H1 (cell line): Measurements from ENCODE around the gene NXN. TPM values are rescaled to one million over a fixed set of nuclear protein-coding genes. Genes with fewer than 3 reads are reported as not detected.

ENCODE experiments used
- CTCF ChIA-PET: fragments of 300-600 bp; sonication (Branson Sonifier 250); formaldehyde crosslinking; loops from one replicate; lab custom pipeline; 2021; ENCODE audit not compliant: partially characterized antibody; lab: Charles Lee
- POLR2A ChIA-PET: fragments of 300-600 bp; sonication (Branson Sonifier 250); formaldehyde crosslinking; loops from one replicate; lab custom pipeline; 2021; ENCODE audit warnings: inconsistent platforms; ENCODE audit not compliant: partially characterized antibody; lab: Charles Lee
- DNase-seq, 2 experiments: peaks; one replicate each; pipeline versions ENCODE4 v3.0.0 to v3.0.0-alpha.2; 2010 to 2022; ENCODE audit warnings: low spot score in 2 of 2, low read depth in 1 of 2, mixed read lengths in 1 of 2
- FAIRE-seq: peaks from 2 replicates; lab custom pipeline; 2011; peaks lifted over from hg19 to GRCh38; lab: Jason Lieb, UNC
- H2AFZ ChIP-seq: 2 replicates; pipeline ENCODE4 v1.8.1; 2012; ENCODE audit warnings: low read length, inconsistent platforms
- H2AK5ac ChIP-seq: 2 replicates; pipeline ENCODE4 v1.6.1; 2013; ENCODE audit warnings: low read depth, low read length
- H2BK120ac ChIP-seq: replicated peaks from 2 replicates; pipeline ENCODE3; 2013; ENCODE audit warnings: low read depth, low read length, inconsistent platforms
- H2BK12ac ChIP-seq: 2 replicates; pipeline ENCODE4 v1.6.1; 2013; ENCODE audit warnings: low read depth, low read length
- H2BK15ac ChIP-seq: 2 replicates; pipeline ENCODE4 v1.6.1; 2013; ENCODE audit warnings: low read length
- H2BK20ac ChIP-seq: 2 replicates; pipeline ENCODE4 v1.6.1; 2013; ENCODE audit warnings: low read length
- H2BK5ac ChIP-seq: 2 replicates; pipeline ENCODE4 v1.6.1; 2013; ENCODE audit warnings: low read depth, low read length
- H3K14ac ChIP-seq: 2 replicates; pipeline ENCODE4 v1.6.1; 2013; ENCODE audit warnings: inconsistent platforms; ENCODE audit not compliant: insufficient read length
- H3K18ac ChIP-seq: 2 replicates; pipeline ENCODE4 v1.6.1; 2013; ENCODE audit warnings: low read length; ENCODE audit errors: extremely low read depth
- H3K23ac ChIP-seq: 2 replicates; pipeline ENCODE4 v1.6.1; 2013; ENCODE audit warnings: inconsistent platforms; ENCODE audit not compliant: insufficient read length
- H3K23me2 ChIP-seq: 2 replicates; pipeline ENCODE4 v1.6.1; 2013; ENCODE audit warnings: low read depth, low read length
- H3K27ac ChIP-seq: 2 replicates; pipeline ENCODE4 v1.6.1; 2011; ENCODE audit warnings: low read depth, low read length, inconsistent platforms
- H3K27me3 ChIP-seq, 4 experiments: replicated peaks in 1 of 4; 1 replicate in 1 of 4; 2 replicates in 3 of 4; pipeline versions ENCODE4 v1.6.1 to v1.8.1; 2011 to 2013; ENCODE audit warnings: low read length in 3 of 4, mild to moderate bottlenecking in 3 of 4, inconsistent platforms in 2 of 4, mixed read lengths in 2 of 4, moderate library complexity in 1 of 4; ENCODE audit not compliant: control insufficient read depth in 3 of 4, insufficient read depth in 3 of 4; ENCODE audit errors: extremely low read depth in 1 of 4
- H3K36me3 ChIP-seq, 4 experiments: 2 replicates each; pipeline versions ENCODE4 v1.6.1 to v1.8.1; 2011 to 2013; ENCODE audit warnings: mild to moderate bottlenecking in 4 of 4, low read length in 3 of 4, moderate library complexity in 2 of 4, control low read depth in 1 of 4, inconsistent platforms in 1 of 4; ENCODE audit not compliant: insufficient read depth in 4 of 4, control insufficient read depth in 2 of 4
- H3K4ac ChIP-seq: replicated peaks from 2 replicates; pipeline ENCODE3; 2013; ENCODE audit warnings: low read length, low read depth, mixed read lengths, inconsistent platforms; ENCODE audit not compliant: insufficient read length
- H3K4me1 ChIP-seq, 4 experiments: replicated peaks in 1 of 4; 1 replicate in 1 of 4; 2 replicates in 3 of 4; pipeline versions ENCODE4 v1.6.1 to v1.8.1; 2011 to 2013; ENCODE audit warnings: low read length in 3 of 4, inconsistent platforms in 2 of 4, mixed read lengths in 1 of 4; ENCODE audit not compliant: insufficient read depth in 4 of 4, control insufficient read depth in 3 of 4
- H3K4me2 ChIP-seq, 2 experiments: 2 replicates each; pipeline versions ENCODE4 v1.6.1 to v1.8.1; 2011 to 2013; ENCODE audit warnings: low read depth in 2 of 2, low read length in 2 of 2, control low read depth in 1 of 2, inconsistent platforms in 1 of 2, mild to moderate bottlenecking in 1 of 2; ENCODE audit not compliant: insufficient read depth in 1 of 2
- H3K4me3 ChIP-seq, 4 experiments: fragments of 200-600, 300-600 bp in 1 of 4; sonication (generic), shearing (Covaris generic), sonication (Bioruptor Twin) in 1 of 4; 2 replicates each; pipeline versions ENCODE4 v1.5.1 to v1.8.1; 2011 to 2016; ENCODE audit warnings: low read length in 4 of 4, low read depth in 3 of 4, control low read depth in 2 of 4, inconsistent platforms in 2 of 4, mild to moderate bottlenecking in 2 of 4, mixed read lengths in 1 of 4, moderate library complexity in 1 of 4; ENCODE audit not compliant: insufficient read depth in 2 of 4; ENCODE audit errors: extremely low read depth in 1 of 4
- H3K56ac ChIP-seq: replicated peaks from 2 replicates; pipeline ENCODE3; 2013; ENCODE audit warnings: low read depth, mild to moderate bottlenecking, mixed read lengths, low read length, inconsistent platforms; ENCODE audit not compliant: insufficient read length
- H3K79me1 ChIP-seq: 2 replicates; pipeline ENCODE4 v1.6.1; 2013; ENCODE audit warnings: low read depth, low read length, control low read depth
- H3K79me2 ChIP-seq, 2 experiments: 2 replicates each; pipeline versions ENCODE4 v1.6.1 to v1.8.1; 2012 to 2013; ENCODE audit warnings: low read length in 2 of 2, mild to moderate bottlenecking in 2 of 2, inconsistent platforms in 1 of 2; ENCODE audit not compliant: insufficient read depth in 2 of 2, control insufficient read depth in 1 of 2
- H3K9ac ChIP-seq, 4 experiments: replicated peaks in 1 of 4; 1 replicate in 1 of 4; 2 replicates in 3 of 4; pipeline versions ENCODE4 v1.6.1 to v1.8.1; 2011 to 2013; ENCODE audit warnings: low read depth in 3 of 4, low read length in 3 of 4, control low read depth in 2 of 4, mild to moderate bottlenecking in 2 of 4, moderate library complexity in 2 of 4, inconsistent platforms in 1 of 4; ENCODE audit errors: extremely low read depth in 1 of 4
- H3K9me3 ChIP-seq, 2 experiments: 2 replicates each; pipeline versions ENCODE4 v1.6.1 to v1.8.1; 2012 to 2013; ENCODE audit warnings: mild to moderate bottlenecking in 2 of 2, moderate library complexity in 2 of 2, control low read depth in 1 of 2, inconsistent platforms in 1 of 2, low read depth in 1 of 2, low read length in 1 of 2, mixed read lengths in 1 of 2; ENCODE audit not compliant: insufficient read depth in 2 of 2
- H4K20me1 ChIP-seq, 2 experiments: replicated peaks in 1 of 2; 2 replicates each; pipeline versions ENCODE3 to v1.8.1; 2011 to 2013; ENCODE audit warnings: inconsistent platforms in 2 of 2, low read length in 2 of 2, mild to moderate bottlenecking in 1 of 2; ENCODE audit not compliant: insufficient read depth in 2 of 2, control insufficient read depth in 1 of 2
- H4K5ac ChIP-seq: 2 replicates; pipeline ENCODE4 v1.6.1; 2013; ENCODE audit warnings: low read length, low read depth, mixed read lengths, inconsistent platforms; ENCODE audit not compliant: insufficient read length
- H4K8ac ChIP-seq: 2 replicates; pipeline ENCODE4 v1.8.0; 2013; ENCODE audit warnings: mild to moderate bottlenecking, moderate library complexity, low read length, inconsistent platforms; ENCODE audit not compliant: insufficient read depth; ENCODE audit errors: extremely low read depth
- H4K91ac ChIP-seq: replicated peaks from 2 replicates; pipeline ENCODE3; 2013; ENCODE audit warnings: low read length, mixed read lengths, inconsistent platforms; ENCODE audit not compliant: insufficient read length
- CTBP2 ChIP-seq: IDR thresholded peaks from 2 replicates; pipeline ENCODE4 v1.7.0; 2011; ENCODE audit warnings: borderline replicate concordance, mild to moderate bottlenecking, moderate library complexity, mixed read lengths, low read length; ENCODE audit not compliant: insufficient read depth, insufficient read length
- POLR2AphosphoS5 ChIP-seq: IDR thresholded peaks from 2 replicates; pipeline ENCODE4 v1.6.1; 2011; ENCODE audit warnings: low read depth, low read length
- WGBS, 2 experiments: shearing (Covaris generic) in 1 of 2; methylation state at CpG; one replicate each; pipeline versions ENCODE4 v1.1.6 to v1.1.7; 2013 to 2015; ENCODE audit warnings: low lambda C conversion rate in 2 of 2, mixed read lengths in 2 of 2, inconsistent platforms in 1 of 2, low coverage in 1 of 2, missing lambda C conversion rate in 1 of 2; ENCODE audit not compliant: insufficient replicate concordance in 2 of 2, insufficient coverage in 1 of 2, insufficient read length in 1 of 2; ENCODE audit errors: extremely low coverage in 1 of 2, missing lambda C conversion rate in 1 of 2; 5-methylcytosine and 5-hydroxymethylcytosine counted together
- polyA plus RNA-seq, 7 experiments: library from polyadenylated mRNA; depleted of rRNA in 3 of 7; stranded (reverse) in 5 of 7; unstranded in 2 of 7; fragments of >200 nt in 5 of 7; fragments of 200-250 nt in 2 of 7; gene quantifications; 1 replicate in 5 of 7; 2 replicates in 1 of 7; 4 replicates in 1 of 7; pipeline versions ENCODE4 v1.2.1 to v1.2.3, GENCODE V29; 2011 to 2013; ENCODE audit warnings: missing spikeins in 2 of 7, mixed read lengths in 2 of 7
- total RNA-seq: library from RNA; stranded (reverse); fragmentation: NEBNext Ultra II Directional; extraction: Animal tissue kit (Norgen Biotek cat#: 25700); gene quantifications from 2 replicates; pipeline ENCODE4 v1.2.1, GENCODE V29; 2021

NXN gene
- total and polyA plus RNA-seq, 2 of the 8 experiments (the other 6 are each of a cell fraction or from before 2014, with no cell fraction given) = 94.1 to 107 TPM

DNA sequence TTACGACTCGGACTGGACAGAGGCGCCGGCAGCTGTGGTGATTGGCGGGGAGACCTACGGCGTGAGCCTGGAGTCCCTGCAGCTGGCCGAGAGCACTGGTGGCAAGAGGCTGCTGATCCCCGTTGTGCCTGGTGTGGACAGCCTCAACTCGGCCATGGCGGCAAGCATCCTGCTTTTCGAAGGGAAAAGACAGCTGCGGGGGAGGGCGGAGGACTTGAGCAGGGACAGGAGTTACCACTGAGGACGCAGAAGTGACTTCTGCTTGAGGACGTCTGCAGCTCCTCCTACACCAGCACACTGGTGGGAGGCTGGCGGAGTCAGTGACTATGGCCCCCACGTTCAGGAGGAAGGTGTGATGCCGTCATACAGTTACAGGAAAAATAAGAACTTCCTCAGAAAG, 187.7 kb downstream of the NXN start:
- CTCF ChIA-PET = interaction anchor here (0.9 to 17.5 kb wide), 6 partner anchors 9 to 205 kb away, joined by 3 to 258 read pairs (median 4); partner anchors contain the start of genes NXN and TIMM22
- Histone ChIP-seq H2AFZ (no peak overlapping the region), H3K56ac (no peak overlapping the region), H4K8ac (no peak overlapping the region), H3K9me3 (no peaks in the 10 kb centered on the region), H3K18ac (no peak overlapping the region), H4K91ac (no peak overlapping the region), H2AK5ac (no peak overlapping the region), H3K27ac (no peak overlapping the region), H4K5ac (no peak overlapping the region), H2BK5ac (no peak overlapping the region), H3K4me1 (peaks cover 0 to 13% (median 3%) of the 10 kb centered on the region in 4 experiments; a peak in 6 of 7 replicates), H3K4ac (no peak overlapping the region), H3K23ac (no peak overlapping the region), H3K9ac (no peak overlapping the region), H2BK120ac (no peak overlapping the region), H3K14ac (no peak overlapping the region), H2BK20ac (no peak overlapping the region), H3K36me3 (peaks cover 4 to 21% (median 13%) of the 10 kb centered on the region in 4 experiments; a peak in 7 of 8 replicates), H3K79me2 (no peaks in the 10 kb centered on the region), H3K79me1 (no peaks in the 10 kb centered on the region; the same call in 1 of the 2 replicates), H3K23me2 (no peaks in the 10 kb centered on the region), H2BK15ac (no peak overlapping the region), H2BK12ac (no peak overlapping the region), H3K4me3 (no peak overlapping the region), H4K20me1 (peaks cover 0 to 9% of the 10 kb centered on the region in 2 experiments), H3K27me3 (no peaks in the 10 kb centered on the region), H3K4me2 (no peak overlapping the region; a peak in 1 of 4 replicates)
- POLR2A ChIA-PET = interaction anchor here (0.9 to 4.1 kb wide), 10 partner anchors 10 to 205 kb away, joined by 3 to 21 read pairs (median 6); partner anchors contain the start of genes GLOD4, MRM3, NXN and TIMM22
- 91% methylated on average over 19 of the region's 19 CpGs; no CpG with 5 or more reads in 1 of the 2 experiments for WGBS, 2 experiments
- DNase-seq (no peak), FAIRE-seq (no peak)
- TF ChIP-seq CTBP2 = no peak
- peak; percentile 10; the same call in 1 of the 2 replicates for TF ChIP-seq POLR2AphosphoS5
